ENCODE data around the gene RAB23. TPM values are rescaled to one million over a fixed set of nuclear protein-coding genes. Genes with fewer than 3 reads are reported as not detected.
A peak's percentile ranks its signal among the peaks of the same experiment; 100 is the strongest.
"Not testable (repeated sequence)": the region's sequence is repeated elsewhere in the genome, so short reads cannot be mapped to it uniquely, and the experiment has no call there.

The RAB23 gene
- total and polyA plus RNA-seq, 9 of the 15 experiments (the other 6 are each of a cell fraction or from before 2014, with no cell fraction given) = 3.4 to 18.0 (median 9.4) TPM

GRCh38 chr6:57243954-57244353 is 21.8 kb upstream of the RAB23 start (continued):
- TF ChIP-seq NFYB (IDR thresholded peaks at IDR 0.05; ENCODE audit: extremely low read depth, insufficient read length) (peak; percentile 57), ZNF655 (CRISPR knock-in tag; IDR thresholded peaks at IDR 0.05) (no peak), ZNF133 (CRISPR knock-in tag; IDR thresholded peaks at IDR 0.05) (no peak), ZNF551 (CRISPR knock-in tag; IDR thresholded peaks at IDR 0.05) (no peak), CHD1 (IDR thresholded peaks at IDR 0.05; ENCODE audit: low read length) (no peak), DLX4 (CRISPR knock-in tag; IDR thresholded peaks at IDR 0.05) (no peak), ZNF408 (CRISPR knock-in tag; IDR thresholded peaks at IDR 0.05; ENCODE audit: low read depth) (no peak), ATF1 (CRISPR knock-in tag; IDR thresholded peaks at IDR 0.05) (no peak), ATF1 (tag; IDR thresholded peaks at IDR 0.05) (0 out of 2 replicates have a peak, but pooled peaks have one; percentile 26), MCM2 (IDR thresholded peaks at IDR 0.05; ENCODE audit: low read depth) (no peak)

GRCh38 chr6:57243526-57243925 is 21.4 kb upstream of the RAB23 start:
- intact Hi-C loops (cut with micrococcal nuclease) = not testable (repeated sequence)

More at GRCh38 chr6:57243526-57243925, 21.4 kb upstream of the RAB23 start:
- BruUV-seq (replicated peaks); H3K27ac ChIP-seq (ENCODE audit: extremely low read depth, low read depth, low read length); H3K9me3 ChIP-seq (replicated peaks; ENCODE audit: control insufficient read depth, insufficient read depth, low read depth, low read length); H3K9ac ChIP-seq (ENCODE audit: insufficient read depth in 1 of 2, low read depth in 2 of 2, low read length in 2 of 2); ATAC-seq; H3K4me2 ChIP-seq (ENCODE audit: insufficient read depth, low read length); H3K27me3 ChIP-seq (ENCODE audit: control insufficient read depth in 2 of 2, insufficient read depth in 2 of 2, low read length in 2 of 2); H3K36me3 ChIP-seq (ENCODE audit: control insufficient read depth, insufficient read depth, low read length); H4K20me1 ChIP-seq (replicated peaks; ENCODE audit: control insufficient read depth, insufficient read depth, low read length); FAIRE-seq; DNase-seq (ENCODE audit: extremely low read depth in 1 of 4, low spot score in 3 of 4); in situ Hi-C loops (cut with MboI); H3K4me3 ChIP-seq; H3K9me1 ChIP-seq (ENCODE audit: control insufficient read depth, insufficient read depth, low read length); H2AFZ ChIP-seq (ENCODE audit: low read depth, low read length); CTCF ChIA-PET (ENCODE audit: low intra/inter-chr PET ratio); H3K79me2 ChIP-seq (ENCODE audit: control insufficient read depth, insufficient read depth, low read length); H3K4me1 ChIP-seq (replicated peaks in 1 of 2; ENCODE audit: control insufficient read depth in 2 of 2, insufficient read depth in 2 of 2, low read length in 2 of 2): not testable (repeated sequence)
- 63% methylated on average over 13 of the region's 13 CpGs for WGBS (ENCODE audit: insufficient coverage, low coverage, missing lambda C conversion rate)
- POLR2A ChIA-PET = interaction anchor here (0.9 kb wide), 1 partner anchor 19 kb away, joined by 3 read pairs; no protein-coding TSS in a partner anchor

All from K562 (cell line).